Left cardiac atrium (tissue), 4 donors: ENCODE results near the gene RASA3. TPM values are rescaled to one million over a fixed set of nuclear protein-coding genes. Genes with fewer than 3 reads are reported as not detected.
"Not testable (repeated sequence)": the region's sequence is repeated elsewhere in the genome, so short reads cannot be mapped to it uniquely, and the experiment has no call there.

Source experiments
- ATAC-seq, 2 donors: fragments of 200-7000 bp; cut with Tn5 transposase; one replicate each; pipeline ENCODE4 v1.9.1; 2020; ENCODE audit warnings: mild to moderate bottlenecking in 2 of 2, moderate library complexity in 2 of 2
- DNase-seq: peaks from one replicate; pipeline ENCODE4 v3.0.0-alpha.2; 2020
- intact Hi-C, 2 donors: fragments of 100-400 bp; cut with DNase I; formaldehyde crosslinking; loops; one replicate each; pipeline versions ENCODE4 v1.14.1 to v1.15.1; 2022 to 2023
- total RNA-seq, 2 donors: library from RNA; stranded (reverse); fragmentation: NEBNext Ultra II Directional; extraction: Animal tissue kit (Norgen Biotek cat#: 25700); gene quantifications; one replicate each; pipeline ENCODE4 v1.2.1, GENCODE V29; 2021
- donor health status: DM: no; HTN: yes; CAD: no.
- donor health status: DM: no; HTN: yes; CAD: no; lungs with severe emphysema.
- donor health status: DM: yes; HTN: yes; CAD: no.
- donor health status: Dilated cardiomyopathy.

Gene RASA3
- total RNA-seq, 2 donors from 2014 or later = 19.9 to 20.1 TPM

DNA sequence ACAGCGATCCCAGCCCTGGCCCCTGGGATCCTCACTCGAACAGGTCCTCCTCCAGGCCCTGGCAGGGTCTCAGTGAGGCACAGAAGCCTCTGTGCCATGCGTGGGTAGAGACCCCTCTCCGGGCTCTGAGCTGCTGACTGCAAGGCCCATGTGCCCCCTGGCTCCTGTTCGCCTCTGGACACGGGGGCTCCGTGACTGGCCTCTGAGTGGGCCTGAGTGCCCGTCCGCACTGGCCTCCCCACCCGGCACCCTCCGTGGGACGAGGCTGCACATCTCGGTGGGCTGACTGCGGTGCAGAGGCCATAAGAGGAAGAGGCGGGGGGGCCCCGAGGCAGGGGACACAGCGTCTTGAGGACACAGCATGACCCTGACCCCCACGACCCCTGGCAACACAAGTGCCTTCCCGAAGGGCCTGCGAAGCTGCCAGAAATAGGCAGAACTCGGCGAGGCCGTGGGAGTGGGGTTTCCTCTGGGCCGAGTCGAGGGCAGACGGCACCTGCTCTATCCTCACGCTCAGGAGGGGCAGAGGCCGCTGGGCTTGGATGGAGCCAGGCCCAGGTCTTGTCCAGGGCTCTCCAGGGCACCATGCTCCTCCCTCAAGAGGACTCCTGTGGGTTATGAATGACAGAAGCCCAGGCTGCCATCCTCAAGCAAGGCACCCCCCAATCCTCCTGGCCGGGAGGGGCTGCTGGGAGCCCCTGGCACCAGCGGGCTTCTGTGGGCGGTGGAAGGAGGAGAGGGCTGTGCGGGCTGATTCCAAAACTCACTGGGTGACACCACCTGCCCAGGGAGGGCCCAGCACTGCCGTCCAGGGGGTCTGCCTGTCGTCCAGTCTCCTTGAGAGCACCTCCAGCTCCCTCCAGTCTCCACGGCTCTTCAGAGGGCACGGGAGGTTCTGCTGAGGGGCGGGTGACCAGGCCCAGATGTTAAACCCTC lies 52.6 kb downstream of the RASA3 start:
- ATAC-seq (no peak), DNase-seq (peak; percentile 18)
- intact Hi-C loops = no loop called here

DNA sequence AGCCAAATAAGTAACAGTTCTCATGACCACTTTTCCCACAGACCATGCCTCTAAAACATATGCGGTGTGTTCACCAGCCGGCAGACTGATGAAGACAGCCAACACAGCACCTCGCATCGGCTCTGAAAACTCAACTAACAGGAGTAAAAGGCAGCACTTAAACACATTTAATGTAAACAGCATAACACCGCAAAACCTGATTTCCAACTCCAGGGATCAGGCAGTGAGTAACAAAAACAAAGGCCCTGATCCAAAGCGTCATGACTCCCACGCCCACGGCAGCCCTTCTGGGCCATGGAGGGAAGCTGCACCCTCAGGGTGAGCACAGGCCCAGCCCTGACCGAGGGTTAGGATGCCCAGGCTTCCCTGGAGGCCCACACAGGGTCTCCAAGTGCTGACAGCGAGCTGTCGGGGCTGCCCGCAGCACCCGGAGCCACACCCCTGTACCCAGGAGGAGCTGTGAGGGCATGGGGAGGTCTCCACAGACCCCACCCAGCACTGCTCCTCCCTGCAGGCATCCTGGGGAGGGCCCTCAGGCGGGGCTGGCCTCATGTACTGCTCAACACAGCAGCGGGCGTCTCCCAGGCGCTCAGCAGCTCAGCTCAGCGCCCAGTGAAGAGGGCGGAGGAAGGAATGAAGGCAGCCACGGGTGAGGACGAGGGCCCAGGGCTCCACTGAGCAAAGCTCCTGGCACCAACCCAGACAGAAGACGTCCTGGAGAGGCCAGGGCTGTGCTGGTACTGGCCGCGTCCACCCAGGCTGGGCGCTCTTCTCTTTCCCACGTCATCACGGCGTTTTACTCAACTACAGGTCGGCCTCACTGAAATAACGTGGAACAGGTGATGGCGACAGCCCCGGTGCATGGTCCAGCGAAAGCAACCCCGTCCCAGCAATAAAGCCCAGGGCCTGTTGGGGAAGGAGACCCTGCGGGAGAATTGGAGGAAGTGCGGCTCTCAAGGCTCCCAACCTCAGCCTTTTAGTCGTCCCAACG lies 53.7 kb downstream of the RASA3 start:
- DNase-seq (peak; percentile 73), ATAC-seq (peak; percentile 68 to 94)
- intact Hi-C loops = no loop called here

GRCh38 chr13:114077933-114078325 lies 54.5 kb downstream of the RASA3 start:
- intact Hi-C loops = no loop called here
- ATAC-seq = peak; percentile 67 to 73
- peak; percentile 29 for DNase-seq

DNA sequence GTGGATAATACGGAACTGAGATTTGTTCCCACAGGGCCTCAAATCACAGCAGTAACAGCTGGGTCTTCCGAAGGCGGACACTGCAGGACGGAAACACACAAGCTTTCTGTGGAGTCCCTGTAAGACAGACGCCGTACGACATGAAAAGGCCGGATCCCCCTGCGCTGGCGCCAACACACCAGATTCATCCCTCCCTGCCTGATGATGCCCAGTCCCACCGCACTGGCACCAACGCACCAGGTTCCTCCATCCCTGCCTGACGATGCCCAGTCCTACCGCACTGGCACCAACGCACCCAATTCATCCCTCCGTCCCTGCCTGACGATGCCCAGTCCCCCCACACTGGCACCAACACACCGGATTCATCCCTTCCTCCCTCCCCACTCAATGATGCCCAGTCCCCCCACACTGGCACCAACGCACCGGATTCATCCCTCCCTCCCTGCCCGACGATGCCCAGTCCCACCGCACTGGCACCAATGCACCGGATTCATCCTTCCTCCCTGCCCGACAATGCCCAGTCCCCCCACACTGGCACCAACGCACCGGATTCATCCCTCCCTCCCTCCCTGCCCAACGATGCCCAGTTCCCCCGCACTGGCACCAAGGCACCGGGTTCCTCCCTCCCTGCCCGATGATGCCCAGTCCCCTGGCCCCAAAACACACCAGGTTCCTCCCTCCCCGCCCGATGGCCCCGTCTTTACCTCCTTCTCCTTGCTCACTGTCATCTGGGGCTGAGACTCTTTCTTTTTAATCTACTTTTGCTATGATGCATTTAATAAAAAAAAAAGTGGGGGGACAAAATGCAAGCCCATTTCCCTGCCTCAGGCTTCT lies 55.1 kb downstream of the RASA3 start:
- intact Hi-C loops = no loop called here
- DNase-seq = peak; percentile 15
- ATAC-seq = no peak

- intact Hi-C loops = no loop called here
- no peak for ATAC-seq
- DNase-seq = peak; percentile 17
These were observed 55.9 kb downstream of the RASA3 start for GRCh38 chr13:114076329-114077090.

DNA sequence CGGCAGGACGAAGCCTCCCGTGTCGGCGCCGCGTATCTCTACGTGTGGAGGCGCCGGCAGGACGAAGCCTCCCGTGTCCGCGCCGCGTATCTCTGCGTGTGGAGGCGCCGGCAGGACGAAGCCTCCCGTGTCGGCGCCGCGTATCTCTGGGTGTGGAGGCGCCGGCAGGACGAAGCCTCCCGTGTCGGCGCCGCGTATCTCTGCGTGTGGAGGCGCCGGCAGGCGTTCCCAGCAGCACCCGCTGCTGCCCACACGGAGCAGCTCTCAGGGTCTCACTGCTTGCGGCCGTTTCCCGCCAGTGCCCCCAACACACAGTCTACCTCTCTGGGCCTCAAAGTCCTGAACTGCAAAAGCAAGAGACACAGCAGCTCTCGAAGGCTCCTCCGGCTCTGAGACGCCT lies 56.6 kb downstream of the RASA3 start:
- ATAC-seq, DNase-seq, intact Hi-C loops: not testable (repeated sequence)

DNA sequence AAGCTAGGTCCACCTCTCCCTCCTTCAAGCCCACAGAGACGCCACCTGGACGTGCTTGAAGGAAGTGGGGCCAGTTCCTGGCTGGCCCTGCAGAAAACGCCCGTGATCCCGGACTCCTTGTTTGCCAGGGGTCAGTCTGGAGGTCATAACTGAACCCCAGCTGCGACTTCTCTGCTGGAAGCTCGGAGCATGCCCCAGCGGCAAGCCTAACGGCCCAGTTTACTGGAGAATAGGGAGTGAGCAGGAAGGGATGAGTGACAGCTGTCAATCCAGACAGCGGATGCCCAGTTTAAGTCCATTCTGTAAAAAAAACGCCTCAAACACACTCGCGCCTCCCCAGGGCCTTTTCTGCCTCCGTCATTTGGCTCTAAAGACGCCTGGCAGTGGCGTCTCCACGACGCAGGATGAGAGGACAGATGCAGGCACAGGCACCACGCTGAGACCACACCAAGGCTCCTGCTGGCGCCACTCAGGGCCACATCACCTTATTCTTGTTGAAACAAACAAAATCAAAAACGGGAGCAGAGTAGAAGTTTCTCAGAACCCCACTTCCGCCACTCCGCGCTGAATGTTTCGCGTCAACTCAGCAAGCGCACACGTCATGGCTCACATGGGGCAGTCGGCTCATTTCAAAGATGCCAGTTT lies 57.6 kb downstream of the RASA3 start:
- DNase-seq (no peak), ATAC-seq (no peak)
- intact Hi-C loops = no loop called here

DNA sequence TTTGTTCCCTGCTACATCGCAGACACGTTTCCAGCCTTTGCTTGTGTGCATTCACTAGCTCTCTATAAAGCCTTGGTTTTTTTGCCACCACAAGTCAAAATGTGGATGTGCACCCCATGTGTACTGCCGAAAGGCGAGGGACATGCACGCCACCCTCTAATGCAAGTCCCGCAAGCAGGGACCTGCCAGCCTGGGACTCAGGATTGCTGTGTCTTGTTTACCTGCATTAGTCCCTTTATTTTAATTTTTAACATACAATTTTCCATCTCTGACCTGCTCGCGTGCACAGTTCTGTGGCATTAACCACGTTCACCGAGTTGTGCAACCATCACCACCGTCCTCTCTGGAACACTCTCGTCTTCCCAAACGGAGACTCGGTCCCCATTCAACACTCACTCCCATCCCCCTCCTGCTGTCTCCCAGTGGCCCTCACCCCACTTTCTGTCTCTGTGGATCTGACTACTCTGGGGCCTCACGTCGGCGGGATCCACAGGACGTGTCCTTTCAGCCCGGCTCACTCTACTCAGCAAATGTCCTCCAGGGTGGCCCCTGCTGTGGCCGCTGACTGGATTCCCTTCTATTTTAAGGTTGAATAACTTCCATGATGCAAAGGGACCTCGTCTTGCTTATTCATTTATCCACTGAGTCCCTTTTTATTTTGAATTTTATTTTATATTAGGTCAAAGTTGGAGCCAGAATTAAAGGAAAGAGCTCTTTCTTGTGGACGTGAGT lies 58.4 kb downstream of the RASA3 start:
- peak; percentile 16 for DNase-seq
- ATAC-seq = no peak
- intact Hi-C loops = no loop called here

- intact Hi-C loops = no loop called here
- ATAC-seq (no peak), DNase-seq (no peak)
These were observed 60.0 kb downstream of the RASA3 start for GRCh38 chr13:114072421-114072820.

- no peak for ATAC-seq
- peak; percentile 16 for DNase-seq
- intact Hi-C loops = no loop called here
These were observed 60.4 kb downstream of the RASA3 start for GRCh38 chr13:114071991-114072390.

GRCh38 chr13:114071410-114071809 lies 61.0 kb downstream of the RASA3 start:
- DNase-seq = peak; percentile 18
- intact Hi-C loops = no loop called here
- ATAC-seq = no peak

DNA sequence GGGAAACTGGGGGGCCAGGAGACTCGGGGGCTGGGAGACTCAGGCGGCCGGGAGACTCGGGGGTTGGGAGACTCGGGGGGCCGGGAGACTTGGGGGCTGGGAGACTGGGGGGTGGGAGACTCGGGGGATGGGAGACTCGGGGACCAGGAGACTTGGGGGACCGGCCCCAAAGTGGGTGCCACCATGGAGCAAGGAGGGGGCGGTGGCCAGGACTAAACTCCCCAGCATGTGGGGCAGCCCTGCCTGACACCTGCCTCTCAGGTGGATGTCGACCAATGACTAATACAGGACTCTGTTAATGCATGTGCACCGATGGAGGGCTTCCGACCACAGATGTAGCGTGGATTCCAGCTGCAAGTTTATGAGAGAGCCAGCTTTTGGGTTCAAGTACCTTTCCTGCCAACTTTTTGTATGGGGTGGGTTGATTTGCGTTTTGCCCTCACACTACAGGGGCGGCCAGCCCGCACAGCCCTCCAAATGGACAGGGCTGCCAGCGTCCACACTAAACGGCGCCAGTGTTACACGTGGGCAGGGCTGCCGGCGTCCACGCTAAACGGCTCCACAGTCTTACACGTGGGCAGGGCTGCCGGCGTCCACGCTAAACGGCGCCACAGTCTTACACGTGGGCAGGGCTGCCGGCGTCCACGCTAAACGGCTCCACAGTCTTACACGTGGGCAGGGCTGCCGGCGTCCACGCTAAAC lies 62.2 kb downstream of the RASA3 start:
- no peak for ATAC-seq
- DNase-seq = no peak
- intact Hi-C loops = no loop called here

DNA sequence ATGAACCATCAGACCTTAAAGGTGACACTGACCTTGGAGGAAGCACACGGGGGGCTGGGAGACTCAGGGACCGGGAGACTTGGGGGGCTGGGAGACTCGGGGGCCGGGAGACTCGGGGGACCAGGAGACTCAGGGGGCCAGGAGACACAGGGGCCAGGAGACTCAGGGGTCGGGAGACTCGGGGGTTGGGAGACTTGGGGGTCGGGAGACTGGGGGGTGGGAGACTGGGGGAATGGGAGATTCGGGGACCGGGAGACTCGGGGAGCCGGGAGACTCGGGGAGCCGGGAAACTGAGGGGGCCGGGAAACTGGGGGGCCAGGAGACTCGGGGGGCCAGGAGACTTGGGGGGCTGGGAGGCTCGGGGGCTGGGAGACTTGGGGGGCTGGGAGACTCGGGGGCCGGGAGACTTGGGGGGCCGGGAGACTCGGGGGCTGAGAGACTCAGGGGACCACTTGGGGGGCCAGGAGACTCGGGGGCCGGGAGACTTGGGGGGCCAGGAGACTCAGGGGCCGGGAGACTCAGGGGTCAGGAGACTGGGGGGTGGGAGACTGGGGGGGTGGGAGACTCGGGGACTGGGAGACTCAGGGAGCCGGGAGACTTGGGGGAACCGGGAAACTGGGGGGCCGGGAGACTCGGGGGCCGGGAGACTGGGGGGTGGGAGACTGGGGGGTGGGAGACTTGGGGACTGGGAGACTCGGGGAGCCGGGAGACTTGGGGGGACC lies 62.9 kb downstream of the RASA3 start:
- intact Hi-C loops = loop anchor here in 1 of 2 donors (5.0 kb wide), 1 partner anchor 48 kb away; no protein-coding TSS in a partner anchor
- no peak for ATAC-seq

DNA sequence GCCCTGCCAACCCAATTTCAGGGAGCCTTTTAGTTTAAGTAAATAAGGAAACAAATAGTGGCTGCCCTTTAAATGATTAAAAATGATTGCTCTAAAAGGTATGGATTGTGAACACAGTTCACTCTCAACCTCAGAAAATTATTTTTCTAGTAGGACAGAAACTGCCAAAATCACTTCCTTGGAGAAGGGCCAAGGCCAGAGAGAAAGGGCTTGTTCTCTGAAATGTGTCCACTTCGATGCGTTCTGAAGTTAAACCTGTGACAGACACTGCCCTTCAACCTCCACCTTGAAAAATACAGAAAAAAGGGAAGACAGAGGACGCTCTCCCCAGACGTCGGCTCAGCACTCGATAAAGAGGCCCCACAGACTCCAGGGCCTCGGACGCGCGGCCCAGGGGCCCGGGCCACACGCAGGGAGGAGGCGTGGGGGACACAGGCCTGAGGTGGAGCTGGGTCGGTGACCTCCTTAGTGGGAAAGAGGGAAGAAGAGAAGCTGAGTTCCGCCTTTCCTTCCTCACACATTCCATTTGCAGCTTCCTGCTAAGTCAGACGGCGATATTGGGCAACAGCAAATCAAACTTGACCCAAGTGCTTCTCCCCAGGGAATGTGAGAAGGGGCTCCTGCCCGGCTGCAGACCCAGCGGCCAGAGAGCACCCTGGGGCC lies 63.6 kb downstream of the RASA3 start:
- DNase-seq = no peak
- intact Hi-C loops = loop anchor here in 1 of 2 donors (5.0 kb wide), 1 partner anchor 49 kb away; no protein-coding TSS in a partner anchor
- no peak for ATAC-seq

More for the DNA sequence above, 62.9 kb downstream of the RASA3 start:
- DNase-seq = no peak
